IMR-90 (cell line): ENCODE measurements around the gene ZFAND5. TPM values are rescaled to one million over a fixed set of nuclear protein-coding genes. Genes with fewer than 3 reads are reported as not detected.

Source experiments
- ATAC-seq: fragments of 200-7000 bp; cut with Tn5 transposase; 2 replicates; pipeline ENCODE4 v1.9.1; 2020; ENCODE audit warnings: low read depth, mild to moderate bottlenecking, moderate library complexity
- BruUV-seq: library from RNA; stranded (reverse); fragments of 400-500 nt; replicated peaks from 2 replicates; lab custom pipeline; 2021; lab: Mats Ljungman, UMichigan
- CTCF ChIA-PET: fragments of 300-600 bp; formaldehyde crosslinking; extraction: SDS; loops from one replicate; lab custom pipeline; 2021; ENCODE audit warnings: antibody characterized with exemption; lab: Yijun Ruan, JAX
- POLR2A ChIA-PET: fragments of 300-600 bp; sonication (Branson Sonifier 250); formaldehyde crosslinking; loops from one replicate; lab custom pipeline; 2022; ENCODE audit warnings: antibody characterized with exemption; ENCODE audit not compliant: unreplicated experiment; lab: Charles Lee
- DNase-seq: peaks from one replicate; pipeline ENCODE4 v3.0.0; 2013
- H2AFZ ChIP-seq: replicated peaks from 2 replicates; pipeline ENCODE3; 2013; ENCODE audit warnings: low read length, mild to moderate bottlenecking; ENCODE audit not compliant: poor library complexity
- H2AK5ac ChIP-seq: 2 replicates; pipeline ENCODE4 v1.6.1; 2013; ENCODE audit warnings: low read depth, low read length, inconsistent platforms
- H2AK9ac ChIP-seq: replicated peaks from 2 replicates; pipeline ENCODE3; 2013; ENCODE audit warnings: mild to moderate bottlenecking, low read depth, low read length, moderate library complexity; ENCODE audit not compliant: poor library complexity
- H2BK120ac ChIP-seq: 2 replicates; pipeline ENCODE4 v1.6.1; 2013; ENCODE audit warnings: low read depth, low read length, inconsistent platforms
- H2BK15ac ChIP-seq: 3 replicates; pipeline ENCODE4 v1.6.1; 2013; ENCODE audit warnings: low read depth, low read length, inconsistent platforms
- H2BK20ac ChIP-seq: 2 replicates; pipeline ENCODE4 v1.6.1; 2013; ENCODE audit warnings: low read depth, mild to moderate bottlenecking, inconsistent platforms, low read length, moderate library complexity
- H2BK5ac ChIP-seq: 2 replicates; pipeline ENCODE4 v1.6.1; 2013; ENCODE audit warnings: mild to moderate bottlenecking, low read depth, low read length, inconsistent platforms; ENCODE audit not compliant: poor library complexity, severe bottlenecking
- H3K14ac ChIP-seq: replicated peaks from 2 replicates; pipeline ENCODE4 v1.6.1; 2013; ENCODE audit warnings: low read depth, low read length, inconsistent platforms
- H3K18ac ChIP-seq: 2 replicates; pipeline ENCODE4 v1.6.1; 2013; ENCODE audit warnings: low read depth, low read length, control low read depth
- H3K23ac ChIP-seq: 2 replicates; pipeline ENCODE4 v1.6.1; 2013; ENCODE audit warnings: low read depth, low read length, inconsistent platforms
- H3K27ac ChIP-seq: 2 replicates; pipeline ENCODE4 v1.5.1; 2013; ENCODE audit warnings: mild to moderate bottlenecking, control low read depth, low read length; ENCODE audit not compliant: insufficient read depth
- H3K27me3 ChIP-seq: 2 replicates; pipeline ENCODE4 v1.6.1; 2013; ENCODE audit warnings: low read length; ENCODE audit not compliant: control insufficient read depth, insufficient read depth
- H3K36me3 ChIP-seq: 2 replicates; pipeline ENCODE4 v1.6.1; 2013; ENCODE audit warnings: low read length, mixed read lengths; ENCODE audit not compliant: control insufficient read depth, insufficient read depth
- H3K4ac ChIP-seq: 2 replicates; pipeline ENCODE4 v1.6.1; 2013; ENCODE audit warnings: low read depth, low read length, inconsistent platforms
- H3K4me1 ChIP-seq: 2 replicates; pipeline ENCODE4 v1.6.1; 2013; ENCODE audit warnings: low read length, mixed read lengths; ENCODE audit not compliant: control insufficient read depth, insufficient read depth
- H3K4me2 ChIP-seq: 2 replicates; pipeline ENCODE4 v1.6.1; 2013; ENCODE audit warnings: low read depth, mild to moderate bottlenecking, control low read depth, low read length, moderate library complexity
- H3K4me3 ChIP-seq: 2 replicates; pipeline ENCODE4 v1.5.1; 2013; ENCODE audit warnings: low read depth, mild to moderate bottlenecking, control low read depth, low read length, moderate library complexity; ENCODE audit not compliant: insufficient read depth
- H3K56ac ChIP-seq: 2 replicates; pipeline ENCODE4 v1.6.1; 2013; ENCODE audit warnings: low read length, inconsistent platforms; ENCODE audit not compliant: insufficient read depth; ENCODE audit errors: extremely low read depth
- H3K79me1 ChIP-seq, 2 experiments: 2 replicates each; pipeline ENCODE4 v1.6.1; 2013; ENCODE audit warnings: low read length in 2 of 2, inconsistent platforms in 1 of 2, low read depth in 1 of 2
- H3K9ac ChIP-seq: 2 replicates; pipeline ENCODE4 v1.6.1; 2013; ENCODE audit warnings: low read depth, low read length, control low read depth
- H3K9me1 ChIP-seq: 2 replicates; pipeline ENCODE4 v1.6.1; 2013; ENCODE audit warnings: low read length, inconsistent platforms; ENCODE audit not compliant: insufficient read depth
- H3K9me3 ChIP-seq: 2 replicates; pipeline ENCODE4 v1.6.1; 2013; ENCODE audit warnings: low read length; ENCODE audit not compliant: control insufficient read depth, insufficient read depth
- H4K20me1 ChIP-seq: 2 replicates; pipeline ENCODE4 v1.6.1; 2013; ENCODE audit warnings: low read length, inconsistent platforms; ENCODE audit not compliant: insufficient read depth
- H4K5ac ChIP-seq: 2 replicates; pipeline ENCODE4 v1.6.1; 2013; ENCODE audit warnings: mild to moderate bottlenecking, low read depth, low read length, control low read depth
- H4K8ac ChIP-seq, 2 experiments: 2 replicates each; pipeline ENCODE4 v1.6.1; 2013; ENCODE audit warnings: low read depth in 2 of 2, low read length in 2 of 2, control low read depth in 1 of 2, inconsistent platforms in 1 of 2
- H4K91ac ChIP-seq: 2 replicates; pipeline ENCODE4 v1.6.1; 2013; ENCODE audit warnings: low read depth, low read length, inconsistent platforms; ENCODE audit not compliant: insufficient read depth
- FOS ChIP-seq: fragments of 150-350 bp; IDR thresholded peaks from 2 replicates; pipeline ENCODE4 v1.6.1; 2016; ENCODE audit warnings: low read depth, low read length
- MAZ ChIP-seq: IDR thresholded peaks from 2 replicates; pipeline ENCODE4 v1.6.1; 2012; ENCODE audit warnings: low read depth, mild to moderate bottlenecking, low read length, improper control_type of control experiment, moderate library complexity, borderline replicate concordance
- MXI1 ChIP-seq: IDR thresholded peaks from 2 replicates; pipeline ENCODE4 v1.6.1; 2012; ENCODE audit warnings: low read depth, mild to moderate bottlenecking, low read length, moderate library complexity, borderline replicate concordance
- NFE2L2 ChIP-seq: fragments of 150-350 bp; IDR thresholded peaks from 2 replicates; pipeline ENCODE4 v1.6.1; 2016; ENCODE audit warnings: low read depth, mild to moderate bottlenecking, low read length
- POLR2A ChIP-seq: IDR thresholded peaks from 2 replicates; pipeline ENCODE4 v1.6.1; 2012; ENCODE audit warnings: mild to moderate bottlenecking, low read depth, low read length
- RCOR1 ChIP-seq: IDR thresholded peaks from 2 replicates; pipeline ENCODE4 v1.6.1; 2012; ENCODE audit warnings: mild to moderate bottlenecking, low read length, improper control_type of control experiment; ENCODE audit not compliant: insufficient replicate concordance
- RFX5 ChIP-seq: IDR thresholded peaks from 2 replicates; pipeline ENCODE4 v1.8.0; 2012; ENCODE audit warnings: low read depth, mild to moderate bottlenecking, low read length, moderate library complexity
- SMC3 ChIP-seq: fragments of 150-350 bp; IDR thresholded peaks from 2 replicates; pipeline ENCODE4 v1.6.1; 2016; ENCODE audit warnings: low read depth, mild to moderate bottlenecking, antibody characterized with exemption, low read length, moderate library complexity
- WGBS, 2 experiments: methylation state at CpG; one replicate each; pipeline versions ENCODE4 v1.1.5 to v1.1.7; 2013; ENCODE audit warnings: missing lambda C conversion rate in 2 of 2; ENCODE audit not compliant: insufficient read length in 1 of 2; ENCODE audit errors: extremely low coverage in 2 of 2; 5-methylcytosine and 5-hydroxymethylcytosine counted together
- dilution Hi-C: fragments of 300-500 bp; cut with HindIII; formaldehyde crosslinking; loops from one replicate; pipeline ENCODE4 v1.14.3; 2018; ENCODE audit warnings: low sequenced_read_pairs; ENCODE audit not compliant: unreplicated experiment
- in situ Hi-C: fragments of 300-500 bp; cut with MboI; formaldehyde crosslinking; loops from 3 replicates; pipeline ENCODE4 v1.14.3; 2019; ENCODE audit warnings: low sequenced_read_pairs, inconsistent platforms, mixed read lengths
- intact Hi-C: fragments of 100-400 bp; cut with micrococcal nuclease; formaldehyde crosslinking; loops from 2 replicates; pipeline ENCODE4 v1.10.0; 2022
- polyA plus RNA-seq, 3 experiments: library from polyadenylated mRNA; depleted of rRNA; stranded (reverse); fragments of >200 nt; gene quantifications; 2 replicates each; pipeline ENCODE4 v1.2.3, GENCODE V29; 2012; ENCODE audit warnings: low replicate concordance in 1 of 3
- total RNA-seq: library from RNA; depleted of rRNA; stranded (reverse); fragments of >200 nt; gene quantifications from 2 replicates; pipeline ENCODE4 v1.2.3, GENCODE V29; 2012
- TF ChIP-seq, protein P1 (sequence below): fragments of 150-350 bp; IDR thresholded peaks from 2 replicates; pipeline ENCODE4 v1.6.1; 2017; ENCODE audit warnings: mild to moderate bottlenecking, antibody characterized with exemption, low read length, low read depth
- TF ChIP-seq, protein P2 (sequence below): fragments of 150-350 bp; IDR thresholded peaks from 2 replicates; pipeline ENCODE4 v1.6.1; 2016; ENCODE audit warnings: low read depth, mild to moderate bottlenecking, low read length, moderate library complexity, borderline replicate concordance
- TF ChIP-seq, protein P3 (sequence below): conservative IDR thresholded peaks from 2 replicates; pipeline ENCODE4 v1.5.1; 2012; ENCODE audit warnings: mild to moderate bottlenecking, low read depth, low read length, improper control_type of control experiment

ZFAND5 gene
- total and polyA plus RNA-seq, 2 of the 4 experiments (the other 2 are of a cell fraction), result 35.8 to 85.2 TPM

DNA sequence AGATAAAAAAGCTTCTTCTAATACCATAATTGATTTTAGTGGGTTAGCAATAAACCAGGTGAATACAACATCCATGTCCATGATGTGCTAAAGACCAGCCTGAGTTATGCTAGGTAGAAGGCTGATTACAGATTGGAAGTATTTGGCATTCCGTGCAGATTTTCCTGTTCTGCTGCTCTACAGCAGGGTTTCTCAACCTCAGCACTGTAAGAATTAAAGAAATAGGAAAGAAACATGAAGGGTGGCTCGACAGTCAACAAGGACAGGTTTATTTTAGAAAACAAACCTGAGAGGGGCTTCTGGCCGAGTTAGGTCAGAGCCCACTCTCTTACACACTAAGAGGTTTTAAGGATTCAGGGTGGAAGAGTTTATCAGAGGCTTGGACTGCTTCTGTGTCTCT, 42.3 kb downstream of the ZFAND5 start:
- no peak overlapping the region for H2AK5ac ChIP-seq
- H3K23ac ChIP-seq, result no peak overlapping the region
- no peak overlapping the region for H2AK9ac ChIP-seq
- H2BK20ac ChIP-seq, result no peak overlapping the region
- BruUV-seq, result no TSS peak
- H3K56ac ChIP-seq, result no peak overlapping the region
- no peak for TF ChIP-seq POLR2A
- TF ChIP-seq MXI1, result no peak
- TF ChIP-seq, protein P1, sequence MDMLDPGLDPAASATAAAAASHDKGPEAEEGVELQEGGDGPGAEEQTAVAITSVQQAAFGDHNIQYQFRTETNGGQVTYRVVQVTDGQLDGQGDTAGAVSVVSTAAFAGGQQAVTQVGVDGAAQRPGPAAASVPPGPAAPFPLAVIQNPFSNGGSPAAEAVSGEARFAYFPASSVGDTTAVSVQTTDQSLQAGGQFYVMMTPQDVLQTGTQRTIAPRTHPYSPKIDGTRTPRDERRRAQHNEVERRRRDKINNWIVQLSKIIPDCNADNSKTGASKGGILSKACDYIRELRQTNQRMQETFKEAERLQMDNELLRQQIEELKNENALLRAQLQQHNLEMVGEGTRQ, result no peak
- TF ChIP-seq RFX5, result no peak
- TF ChIP-seq, protein P2, sequence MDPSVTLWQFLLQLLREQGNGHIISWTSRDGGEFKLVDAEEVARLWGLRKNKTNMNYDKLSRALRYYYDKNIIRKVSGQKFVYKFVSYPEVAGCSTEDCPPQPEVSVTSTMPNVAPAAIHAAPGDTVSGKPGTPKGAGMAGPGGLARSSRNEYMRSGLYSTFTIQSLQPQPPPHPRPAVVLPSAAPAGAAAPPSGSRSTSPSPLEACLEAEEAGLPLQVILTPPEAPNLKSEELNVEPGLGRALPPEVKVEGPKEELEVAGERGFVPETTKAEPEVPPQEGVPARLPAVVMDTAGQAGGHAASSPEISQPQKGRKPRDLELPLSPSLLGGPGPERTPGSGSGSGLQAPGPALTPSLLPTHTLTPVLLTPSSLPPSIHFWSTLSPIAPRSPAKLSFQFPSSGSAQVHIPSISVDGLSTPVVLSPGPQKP, result no peak
- no peak for TF ChIP-seq SMC3
- TF ChIP-seq, protein P3, sequence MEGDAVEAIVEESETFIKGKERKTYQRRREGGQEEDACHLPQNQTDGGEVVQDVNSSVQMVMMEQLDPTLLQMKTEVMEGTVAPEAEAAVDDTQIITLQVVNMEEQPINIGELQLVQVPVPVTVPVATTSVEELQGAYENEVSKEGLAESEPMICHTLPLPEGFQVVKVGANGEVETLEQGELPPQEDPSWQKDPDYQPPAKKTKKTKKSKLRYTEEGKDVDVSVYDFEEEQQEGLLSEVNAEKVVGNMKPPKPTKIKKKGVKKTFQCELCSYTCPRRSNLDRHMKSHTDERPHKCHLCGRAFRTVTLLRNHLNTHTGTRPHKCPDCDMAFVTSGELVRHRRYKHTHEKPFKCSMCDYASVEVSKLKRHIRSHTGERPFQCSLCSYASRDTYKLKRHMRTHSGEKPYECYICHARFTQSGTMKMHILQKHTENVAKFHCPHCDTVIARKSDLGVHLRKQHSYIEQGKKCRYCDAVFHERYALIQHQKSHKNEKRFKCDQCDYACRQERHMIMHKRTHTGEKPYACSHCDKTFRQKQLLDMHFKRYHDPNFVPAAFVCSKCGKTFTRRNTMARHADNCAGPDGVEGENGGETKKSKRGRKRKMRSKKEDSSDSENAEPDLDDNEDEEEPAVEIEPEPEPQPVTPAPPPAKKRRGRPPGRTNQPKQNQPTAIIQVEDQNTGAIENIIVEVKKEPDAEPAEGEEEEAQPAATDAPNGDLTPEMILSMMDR, result no peak
- TF ChIP-seq FOS, result no peak
- no peak for TF ChIP-seq NFE2L2
- TF ChIP-seq RCOR1, result no peak
- TF ChIP-seq MAZ, result no peak
- no peak overlapping the region for H4K91ac ChIP-seq
- H3K9me1 ChIP-seq, result no peaks in the 10 kb centered on the region
- H3K14ac ChIP-seq, result no peak overlapping the region
- DNase-seq (no peak), ATAC-seq (no peak)
- no peaks in the 10 kb centered on the region for H3K9me3 ChIP-seq
- no peak overlapping the region for H2BK15ac ChIP-seq
- H4K20me1 ChIP-seq, result no peaks in the 10 kb centered on the region
- H3K4me2 ChIP-seq, result no peak overlapping the region
- no peak overlapping the region for H3K18ac ChIP-seq
- H3K4me1 ChIP-seq, result 0 out of 2 replicates have a peak, but pooled peaks cover 1% of the 10 kb centered on the region
- H3K36me3 ChIP-seq, result no peaks in the 10 kb centered on the region
- H4K5ac ChIP-seq, result no peak overlapping the region
- no peak overlapping the region for H3K27ac ChIP-seq
- no peak overlapping the region for H3K9ac ChIP-seq
- no peak overlapping the region for H2AFZ ChIP-seq
- no peak overlapping the region for H3K4ac ChIP-seq
- H2BK5ac ChIP-seq, result no peak overlapping the region
- H4K8ac ChIP-seq, result no peak overlapping the region
- WGBS, 2 experiments, result no CpG with 5 or more reads among the region's 3 CpGs
- ChIA-PET POLR2A (no interaction called here), CTCF (no interaction called here)
- no peak overlapping the region for H2BK120ac ChIP-seq
- dilution Hi-C loops (no loop called here), intact Hi-C loops (no loop called here), in situ Hi-C loops (no loop called here)
- H3K27me3 ChIP-seq, result no peaks in the 10 kb centered on the region; the same call in 1 of the 2 replicates
- no peak overlapping the region for H3K4me3 ChIP-seq
- H3K79me1 ChIP-seq, result no peaks in the 10 kb centered on the region
